Fibroblast of gingiva (primary cell): ENCODE data around the gene REEP1.
"Not testable (repeated sequence)": the region's sequence is repeated elsewhere in the genome, so short reads cannot be mapped to it uniquely, and the experiment has no call there.

Experiments used
- DNase-seq: peaks from one replicate; pipeline ENCODE4 v3.0.0-alpha.2; 2011; ENCODE audit warnings: low read depth

Gene REEP1

DNA sequence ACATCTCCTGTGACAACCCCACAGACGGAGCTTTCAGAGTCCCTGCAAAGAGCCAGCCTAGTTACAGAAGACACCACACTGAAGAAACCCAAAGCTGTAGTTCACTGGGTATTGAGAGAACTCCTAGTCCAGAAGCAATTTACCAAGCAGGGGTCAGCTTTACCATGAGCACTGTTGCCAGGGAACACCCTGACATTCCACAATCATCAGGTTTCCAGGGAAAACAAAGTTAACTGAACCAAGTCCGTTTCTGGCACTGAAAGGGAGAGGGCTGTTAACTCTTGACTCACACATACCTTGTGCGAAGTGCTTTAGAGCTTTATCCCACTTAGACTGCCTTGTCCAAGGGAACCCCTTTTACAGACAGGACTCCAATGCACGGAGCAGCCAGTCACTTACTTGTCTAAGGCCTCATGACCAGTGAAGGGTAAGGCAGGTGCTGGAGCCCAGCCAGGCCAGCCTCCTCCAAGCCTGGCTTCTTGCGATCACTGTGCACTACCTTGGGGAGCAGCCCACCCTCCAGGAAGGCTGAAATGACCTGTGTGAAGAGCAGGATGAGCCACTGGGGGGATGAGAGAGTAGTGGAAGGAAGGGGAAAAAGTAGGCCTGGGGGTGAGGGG, 53.9 kb downstream of the REEP1 start:
- no peak for DNase-seq

DNA sequence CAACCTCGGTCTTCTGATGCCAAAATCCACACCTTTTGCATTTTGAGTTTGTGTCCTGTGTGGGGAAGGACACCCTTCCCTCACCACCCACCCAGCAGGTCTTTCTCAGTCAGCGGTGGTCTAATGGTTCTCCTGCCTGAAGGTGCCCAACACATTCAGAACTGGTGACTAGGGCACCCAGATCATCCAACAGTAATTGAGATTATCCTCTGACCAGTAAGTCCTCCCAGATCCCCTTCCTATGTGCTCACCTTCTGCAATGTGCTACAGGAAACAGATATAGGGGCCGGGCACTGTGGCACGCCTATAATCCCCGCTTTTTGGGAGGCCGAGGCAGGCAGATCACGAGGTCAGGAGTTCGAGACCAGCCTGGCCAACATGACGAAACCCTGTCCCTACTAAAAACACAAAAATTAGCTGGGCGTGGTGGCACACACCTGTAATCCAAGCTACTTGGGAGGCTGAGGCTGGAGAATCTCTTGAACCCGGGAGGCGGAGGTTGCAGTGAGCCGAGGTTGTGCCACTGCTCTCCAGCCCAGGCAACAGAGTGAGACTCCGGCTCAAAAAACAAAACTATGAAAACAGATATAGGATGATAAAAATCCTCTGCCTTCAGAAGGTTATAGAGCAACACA, 56.2 kb downstream of the REEP1 start:
- no peak for DNase-seq

DNA sequence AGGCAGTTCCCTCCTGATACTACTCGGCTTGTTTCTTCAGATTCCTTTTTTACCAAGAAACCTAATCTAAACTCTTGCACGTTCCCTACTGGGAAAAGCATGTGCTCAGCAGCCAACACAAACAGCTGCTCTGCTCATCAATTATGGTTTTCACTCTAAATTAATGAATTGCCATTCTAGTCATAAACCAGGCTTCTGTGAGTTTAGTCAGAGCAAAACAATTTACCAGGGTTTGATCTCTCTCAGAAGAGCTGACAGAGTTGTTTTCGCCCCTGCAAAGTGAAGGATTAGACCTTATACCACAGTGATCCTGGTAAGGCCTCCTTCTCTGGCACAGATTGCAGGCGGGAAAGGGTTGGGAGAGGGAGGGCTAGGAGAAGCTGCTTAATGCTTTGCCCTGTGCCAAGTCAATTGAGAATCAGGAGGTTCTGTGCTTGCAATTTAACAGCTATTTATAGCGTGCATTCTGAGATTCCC, 57.2 kb downstream of the REEP1 start:
- DNase-seq, result no peak

GRCh38 chr2:86275962-86276361, 61.5 kb downstream of the REEP1 start:
- DNase-seq, result no peak

- no peak for DNase-seq
These were observed 62.0 kb downstream of the REEP1 start for GRCh38 chr2:86275384-86275799.

GRCh38 chr2:86274918-86275275, 62.5 kb downstream of the REEP1 start:
- DNase-seq, result no peak

- no peak for DNase-seq
These were observed 63.0 kb downstream of the REEP1 start for GRCh38 chr2:86274265-86274917.

DNA sequence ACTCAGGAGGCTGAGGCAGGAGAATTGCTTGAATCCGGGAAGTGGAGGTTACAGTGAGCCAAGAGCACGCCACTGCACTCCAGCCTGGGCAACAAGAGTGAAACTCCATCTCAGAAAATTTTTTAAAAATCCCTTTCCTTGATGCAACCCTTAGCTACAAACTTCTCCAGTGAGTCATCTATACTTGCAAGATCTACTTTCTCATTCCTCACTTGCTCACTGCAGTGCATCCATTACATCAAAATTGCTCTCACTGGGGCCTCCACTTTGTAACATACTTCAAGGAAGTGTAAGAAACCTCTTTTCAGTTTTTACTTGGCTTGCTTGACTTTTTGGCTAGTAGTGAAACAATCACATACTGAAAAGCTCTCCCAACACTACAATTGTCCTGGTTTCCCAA, 65.3 kb downstream of the REEP1 start:
- DNase-seq, result no peak

DNA sequence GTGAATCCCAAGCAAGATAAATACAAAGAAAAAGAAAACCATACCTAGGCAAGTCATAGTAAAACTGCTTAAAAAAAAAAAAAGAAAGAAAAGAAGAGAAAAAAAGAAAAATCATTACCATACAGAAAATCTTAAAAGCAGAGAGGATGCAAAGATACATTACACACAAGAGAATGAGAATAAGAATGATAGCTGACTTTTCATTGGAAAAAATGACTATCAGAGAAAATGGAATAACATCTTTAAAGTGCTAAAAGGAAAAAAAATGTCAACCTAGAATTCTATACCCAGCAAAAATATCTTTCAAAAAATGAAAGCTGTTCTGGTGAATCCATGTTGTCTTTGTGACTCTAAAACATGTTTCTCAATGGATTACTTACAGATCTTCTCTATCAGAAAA, 66.2 kb downstream of the REEP1 start:
- DNase-seq, result no peak

- DNase-seq, result no peak
These were observed 73.5 kb downstream of the REEP1 start for GRCh38 chr2:86263956-86264355.

GRCh38 chr2:86260978-86261377, 76.4 kb downstream of the REEP1 start:
- DNase-seq, result no peak

DNA sequence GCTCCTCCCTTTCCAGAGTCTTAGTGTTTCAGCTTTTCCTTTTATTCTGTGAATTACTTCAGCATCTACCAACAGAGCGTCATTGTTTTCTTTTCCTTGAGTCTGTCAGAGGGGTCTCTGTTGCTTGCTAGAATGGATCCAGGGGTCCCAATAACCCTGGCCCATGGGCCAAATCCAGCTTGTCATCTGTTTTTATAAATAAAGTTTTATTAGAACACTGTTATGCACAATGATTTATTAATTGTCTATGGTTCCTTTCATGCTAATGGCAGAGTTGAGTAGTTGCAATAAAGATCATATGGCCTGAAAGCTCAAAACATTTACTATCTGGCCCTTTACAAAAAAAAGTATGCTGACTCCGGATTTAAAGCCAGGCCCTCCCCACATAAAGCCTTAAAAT, 79.3 kb downstream of the REEP1 start:
- no peak for DNase-seq

DNA sequence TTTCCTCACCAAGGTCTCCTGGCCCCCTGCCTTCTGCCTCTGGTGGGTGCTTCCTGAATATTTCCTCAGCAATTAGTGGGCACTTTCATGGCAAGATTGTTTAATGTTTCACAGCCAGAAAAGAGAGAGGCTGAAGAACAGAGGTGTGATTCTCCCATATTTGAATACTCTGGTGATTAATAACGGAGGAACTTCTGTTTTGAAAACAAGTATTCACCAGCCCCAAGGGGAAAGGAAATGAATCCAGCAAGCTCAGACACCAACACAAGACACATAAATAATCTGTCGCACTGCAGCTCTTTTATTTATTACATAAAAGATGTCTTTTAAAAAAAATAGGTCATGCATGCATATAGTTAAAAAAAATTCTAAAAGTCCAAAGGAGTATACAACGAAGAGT, 80.4 kb downstream of the REEP1 start:
- DNase-seq, result no peak

DNA sequence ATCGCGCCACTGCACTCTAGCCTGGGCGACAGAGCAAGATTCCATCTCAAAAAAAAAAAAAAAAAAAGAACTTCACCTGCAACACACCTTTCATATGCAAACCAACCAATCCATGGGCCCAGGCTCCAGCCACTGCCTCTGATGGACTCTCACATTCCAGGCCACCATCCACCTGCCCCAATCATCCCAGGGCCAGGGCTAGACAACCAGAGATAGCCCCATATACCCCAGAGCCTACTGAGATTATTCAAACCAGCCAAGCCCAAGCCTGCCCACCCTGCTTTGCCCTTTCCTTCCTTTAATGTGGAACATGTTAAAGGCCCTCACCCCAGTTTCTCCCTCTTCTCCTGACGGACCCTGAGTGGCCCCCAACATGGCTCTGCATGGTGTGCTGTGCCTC, 81.1 kb downstream of the REEP1 start:
- DNase-seq, result no peak

DNA sequence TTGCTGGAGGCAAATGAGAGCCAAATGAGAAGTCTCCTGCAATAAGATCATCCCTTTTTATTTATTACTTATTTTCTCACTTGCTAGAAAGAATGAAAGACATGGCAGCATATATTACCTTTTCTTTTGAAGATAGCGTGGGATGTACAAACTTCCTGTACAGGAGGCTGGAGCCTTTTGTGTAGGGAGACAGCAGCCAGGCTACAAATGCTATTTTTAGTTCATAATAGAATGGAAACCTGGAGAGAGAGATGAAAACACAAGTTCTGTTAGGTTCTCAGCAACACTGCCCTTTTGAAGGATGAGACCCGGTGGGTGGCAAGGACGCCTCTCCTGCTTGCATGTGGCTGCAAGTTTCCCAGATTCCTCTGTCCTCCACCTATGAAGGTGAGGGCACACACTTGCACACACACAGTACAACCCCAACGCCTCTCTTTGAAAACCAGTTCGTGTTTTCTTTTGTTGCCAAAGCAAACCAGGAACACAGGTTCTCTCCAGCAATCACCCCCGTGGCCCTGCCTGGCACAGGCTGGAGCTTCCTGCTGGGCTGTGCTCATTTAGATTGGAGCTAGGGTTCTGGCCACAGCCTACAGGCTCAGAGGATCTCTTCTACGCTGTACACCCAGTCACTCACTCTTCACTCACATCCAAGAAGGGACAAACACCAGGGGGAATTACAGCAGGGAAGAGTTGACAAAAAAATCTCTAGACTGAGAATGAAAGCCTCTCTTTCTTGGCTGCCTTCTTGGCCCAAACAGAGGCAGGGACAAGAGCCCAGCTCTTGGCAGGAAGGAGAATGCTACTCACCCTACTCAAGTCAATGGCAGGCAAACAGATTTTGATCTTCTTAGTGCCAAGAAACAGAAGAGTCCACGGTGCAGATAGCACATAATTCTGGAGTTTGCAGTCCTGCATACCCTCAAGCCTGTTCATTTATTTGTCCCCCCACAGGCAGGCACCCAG, 82.6 kb downstream of the REEP1 start:
- DNase-seq, result no peak

GRCh38 chr2:86253424-86253823, 84.0 kb downstream of the REEP1 start:
- DNase-seq, result no peak

DNA sequence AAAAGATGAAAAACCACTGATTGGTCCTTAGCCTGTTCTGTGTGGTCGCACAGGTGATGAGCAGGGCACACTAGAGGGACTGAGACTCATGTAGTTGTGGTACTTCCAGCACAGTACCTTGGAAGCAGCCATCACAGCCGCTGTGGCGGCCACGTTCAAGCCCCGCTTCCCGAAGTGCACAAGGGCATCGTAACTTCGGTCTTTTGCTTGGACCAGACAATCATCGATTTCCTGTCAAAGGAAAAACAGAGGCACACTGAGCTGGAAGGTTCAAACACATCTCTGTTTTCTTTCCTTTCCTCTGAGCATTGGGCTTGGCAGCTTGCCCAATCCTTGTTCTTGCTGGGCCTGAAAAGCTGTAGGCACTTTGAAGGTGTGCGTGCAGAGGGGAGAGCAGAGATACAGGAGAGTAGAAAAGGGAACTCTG, 85.6 kb downstream of the REEP1 start:
- no peak for DNase-seq

DNA sequence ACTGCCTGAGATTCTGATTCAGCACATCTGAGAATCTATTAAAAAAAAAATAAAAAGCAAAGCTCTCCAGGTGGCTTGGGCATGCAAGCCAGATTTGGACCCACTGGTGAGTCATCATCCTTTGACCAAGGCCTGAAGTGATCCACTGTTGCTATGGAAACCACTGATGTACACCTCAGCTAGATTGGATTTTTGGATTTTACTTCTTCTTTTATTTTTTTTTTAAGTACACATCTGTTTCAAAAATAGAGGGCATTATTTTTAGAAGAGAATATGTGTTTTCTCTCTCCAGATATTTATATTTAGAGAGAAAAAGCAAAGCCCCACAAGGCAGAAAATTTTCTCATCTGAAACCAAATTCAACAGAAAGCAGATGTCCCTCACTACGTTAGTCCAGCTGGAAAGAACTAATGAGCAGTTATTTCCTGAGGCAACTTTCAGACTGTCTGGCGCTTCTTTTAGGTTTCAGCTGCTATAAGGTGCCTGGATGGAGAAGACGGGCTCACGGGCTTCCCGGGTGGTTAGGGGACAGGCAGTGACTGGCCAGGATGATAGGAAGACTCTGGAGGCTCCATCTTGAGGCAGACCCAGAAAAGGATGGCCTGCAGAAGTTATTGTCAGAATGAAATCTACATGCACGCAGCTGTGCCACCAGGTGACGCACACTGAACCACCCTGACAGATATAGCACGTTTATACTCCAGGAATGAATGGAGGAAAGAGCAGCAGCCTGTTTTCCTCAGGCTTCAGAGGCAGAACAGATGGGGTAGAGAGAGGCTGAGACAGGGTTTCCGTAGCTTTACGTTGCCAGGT, 87.6 kb downstream of the REEP1 start:
- peak; percentile 41 for DNase-seq

DNA sequence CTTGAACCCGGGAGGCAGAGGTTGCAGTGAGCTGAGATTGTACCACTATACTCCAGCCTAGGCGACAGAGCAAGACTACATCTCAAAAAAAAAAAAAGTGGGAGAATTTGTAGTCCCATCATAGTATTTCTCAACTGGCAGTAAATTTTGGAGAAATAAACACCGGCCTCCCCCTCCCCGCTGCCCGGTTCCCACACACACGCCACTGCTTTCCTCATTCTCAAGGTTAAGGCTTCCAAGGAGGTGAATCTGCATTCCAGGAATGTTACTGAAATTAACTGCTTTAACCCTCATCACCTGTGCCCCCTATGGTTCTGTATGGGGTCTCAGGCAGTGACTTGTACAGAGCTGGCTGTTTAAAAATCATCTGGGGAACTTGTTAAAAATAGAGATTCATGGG, 88.2 kb downstream of the REEP1 start:
- DNase-seq, result no peak

DNA sequence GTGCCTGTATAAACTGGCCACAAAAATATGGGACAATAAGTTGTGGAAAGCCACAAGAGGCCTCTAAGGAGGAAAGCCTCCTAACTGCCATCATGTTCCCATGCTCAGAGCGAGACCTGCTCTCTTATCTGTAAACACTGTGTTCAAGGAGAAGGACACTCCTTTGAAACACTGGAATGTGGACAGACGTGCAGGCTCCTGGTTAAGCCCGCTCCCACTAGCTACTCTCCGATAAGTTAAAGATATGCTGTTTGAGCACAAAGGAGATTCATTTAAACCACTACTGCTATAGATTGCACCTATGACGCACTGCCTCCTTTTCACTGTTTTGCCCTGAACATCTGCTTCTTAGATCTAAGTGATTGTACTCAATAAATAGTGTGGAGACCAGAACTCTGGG, 92.2 kb downstream of the REEP1 start:
- not testable (repeated sequence) for DNase-seq

- not testable (repeated sequence) for DNase-seq
These were observed 92.6 kb downstream of the REEP1 start for GRCh38 chr2:86244781-86245180.
